Tibial nerve (tissue), 4 donors: Measurements from ENCODE around the gene GRIP2. TPM values are rescaled to one million over a fixed set of nuclear protein-coding genes. Genes with fewer than 3 reads are reported as not detected.

ENCODE experiments used
- DNase-seq, 2 donors: peaks; one replicate each; pipeline ENCODE4 v3.0.0-alpha.2; 2019; ENCODE audit warnings: low spot score in 2 of 2
- H3K27ac ChIP-seq, 4 donors: fragments of 200-600 bp; sonication (generic) in 3 of 4; one replicate each; pipeline ENCODE4 v1.5.1; 2017 to 2019; ENCODE audit warnings: mild to moderate bottlenecking in 1 of 4
- H3K27me3 ChIP-seq, 2 donors: fragments of 200-600 bp; sonication (generic) in 1 of 2; one replicate each; pipeline versions ENCODE4 v1.5.1 to v1.6.0; 2017 to 2019
- H3K36me3 ChIP-seq, 3 donors: fragments of 200-600 bp; sonication (generic); one replicate each; pipeline ENCODE4 v1.5.1; 2018 to 2019
- H3K4me1 ChIP-seq, 4 donors: fragments of 200-600 bp; sonication (generic) in 3 of 4; one replicate each; pipeline ENCODE4 v1.5.1; 2017 to 2019
- H3K4me3 ChIP-seq, 4 donors: fragments of 200-600 bp; sonication (generic) in 3 of 4; one replicate each; pipeline ENCODE4 v1.5.1; 2017 to 2019; ENCODE audit warnings: mild to moderate bottlenecking in 1 of 4, moderate library complexity in 1 of 4
- H3K9me3 ChIP-seq, 4 donors: fragments of 200-600 bp; sonication (generic) in 3 of 4; one replicate each; pipeline ENCODE4 v1.5.1; 2017 to 2019
- EP300 ChIP-seq, 2 donors: sonication (generic); formaldehyde crosslinking; IDR thresholded peaks; one replicate each; pipeline ENCODE4 v1.6.1; 2017; ENCODE audit warnings: antibody characterized with exemption in 2 of 2, mild to moderate bottlenecking in 1 of 2
- POLR2A ChIP-seq, 2 donors: fragments of 450-650 bp; IDR thresholded peaks; one replicate each; pipeline ENCODE4 v1.6.1; 2017; ENCODE audit warnings: antibody characterized with exemption in 2 of 2, mild to moderate bottlenecking in 2 of 2, moderate library complexity in 2 of 2
- WGBS, 2 donors: methylation state at CpG; one replicate each; pipeline ENCODE4 v1.1.5; 2018; 5-methylcytosine and 5-hydroxymethylcytosine counted together
- total RNA-seq, 4 donors: library from RNA; depleted of rRNA; stranded (reverse); fragments of >200 nt; gene quantifications; one replicate each; pipeline ENCODE4 v1.1.0, GENCODE V29; 2016
- TF ChIP-seq, protein P1 (sequence below), 5 experiments: fragments of 200-600 bp in 3 of 5; fragments of 450-650 bp in 2 of 5; sonication (generic) in 3 of 5; IDR thresholded peaks; one replicate each; pipeline ENCODE4 v1.5.1; 2016 to 2019; ENCODE audit warnings: antibody characterized with exemption in 5 of 5, mild to moderate bottlenecking in 3 of 5, moderate library complexity in 2 of 5

Gene GRIP2
- total RNA-seq, 4 donors from 2014 or later = 0.21 to 1.5 (median 0.99) TPM

DNA sequence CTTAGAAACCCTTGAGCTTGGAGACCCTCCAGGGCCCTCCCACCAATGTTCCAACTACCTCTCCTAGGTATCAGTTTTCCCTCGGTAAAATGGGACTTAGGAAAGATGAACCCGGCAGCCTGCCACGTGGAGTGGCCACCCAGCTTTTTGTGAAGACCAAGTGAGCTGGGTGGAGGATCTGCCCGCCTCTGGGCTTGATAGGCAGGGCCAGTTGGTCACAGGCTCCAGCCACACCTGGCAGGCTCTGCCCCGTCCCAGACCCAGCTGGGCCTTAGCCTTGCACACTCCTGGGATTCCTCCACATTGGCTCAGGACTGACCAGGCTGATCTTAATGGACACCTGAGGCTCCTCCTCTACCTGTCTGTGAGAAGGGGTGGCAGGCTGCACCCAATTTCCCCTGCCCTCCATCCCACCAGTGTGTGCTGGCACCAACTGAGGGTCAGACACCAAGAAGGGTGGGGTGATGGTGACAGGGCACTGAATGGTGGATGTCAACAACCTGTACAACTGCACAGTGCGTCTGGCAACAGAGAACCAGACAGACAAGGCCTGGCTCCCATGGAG, 761 bp upstream of the GRIP2 start:
- Histone ChIP-seq H3K4me3 (no peak overlapping the region), H3K36me3 (no peaks in the 10 kb centered on the region), H3K4me1 (peaks cover 0 to 5% (median 0%) of the 10 kb centered on the region in 4 donors), H3K27ac (no peak overlapping the region), H3K9me3 (no peaks in the 10 kb centered on the region), H3K27me3 (no peaks in the 10 kb centered on the region)
- DNase-seq = no peak
- WGBS, 2 donors = 82 to 83% methylated on average over 5 to 6 of the region's 6 CpGs
- TF ChIP-seq, protein P1, sequence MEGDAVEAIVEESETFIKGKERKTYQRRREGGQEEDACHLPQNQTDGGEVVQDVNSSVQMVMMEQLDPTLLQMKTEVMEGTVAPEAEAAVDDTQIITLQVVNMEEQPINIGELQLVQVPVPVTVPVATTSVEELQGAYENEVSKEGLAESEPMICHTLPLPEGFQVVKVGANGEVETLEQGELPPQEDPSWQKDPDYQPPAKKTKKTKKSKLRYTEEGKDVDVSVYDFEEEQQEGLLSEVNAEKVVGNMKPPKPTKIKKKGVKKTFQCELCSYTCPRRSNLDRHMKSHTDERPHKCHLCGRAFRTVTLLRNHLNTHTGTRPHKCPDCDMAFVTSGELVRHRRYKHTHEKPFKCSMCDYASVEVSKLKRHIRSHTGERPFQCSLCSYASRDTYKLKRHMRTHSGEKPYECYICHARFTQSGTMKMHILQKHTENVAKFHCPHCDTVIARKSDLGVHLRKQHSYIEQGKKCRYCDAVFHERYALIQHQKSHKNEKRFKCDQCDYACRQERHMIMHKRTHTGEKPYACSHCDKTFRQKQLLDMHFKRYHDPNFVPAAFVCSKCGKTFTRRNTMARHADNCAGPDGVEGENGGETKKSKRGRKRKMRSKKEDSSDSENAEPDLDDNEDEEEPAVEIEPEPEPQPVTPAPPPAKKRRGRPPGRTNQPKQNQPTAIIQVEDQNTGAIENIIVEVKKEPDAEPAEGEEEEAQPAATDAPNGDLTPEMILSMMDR (IDR thresholded peaks at IDR 0.05) = no peak
- no peak for TF ChIP-seq POLR2A (IDR thresholded peaks at IDR 0.05)

DNA sequence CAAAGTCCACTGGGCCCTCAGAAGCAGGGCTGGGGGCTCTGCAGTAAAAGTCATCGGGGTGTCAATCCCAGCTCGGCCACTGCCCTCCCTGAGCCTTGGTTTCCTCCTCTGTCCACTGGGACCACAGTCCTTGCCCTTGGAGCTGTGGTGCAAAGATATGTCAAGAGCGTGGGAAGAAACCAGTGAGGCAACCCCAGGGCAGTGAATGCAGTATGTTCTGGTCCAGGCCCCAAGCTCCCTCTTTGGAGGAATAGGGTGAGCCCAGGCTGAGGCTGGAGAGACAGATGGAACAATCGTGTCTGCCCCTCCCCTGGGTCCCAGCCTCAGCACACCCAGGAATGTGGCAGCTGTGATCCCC, 779 bp downstream of the GRIP2 start:
- Histone ChIP-seq H3K27ac (peak overlapping the region in 1 of 4 donors; percentile 55), H3K4me3 (peak overlapping the region in 1 of 4 donors; percentile 24), H3K36me3 (no peaks in the 10 kb centered on the region), H3K4me1 (peaks cover 0 to 11% (median 0%) of the 10 kb centered on the region in 4 donors), H3K27me3 (no peaks in the 10 kb centered on the region), H3K9me3 (no peaks in the 10 kb centered on the region)
- TF ChIP-seq, protein P1 (IDR thresholded peaks at IDR 0.05) = no peak
- TF ChIP-seq EP300 (IDR thresholded peaks at IDR 0.05) (no peak), POLR2A (IDR thresholded peaks at IDR 0.05) (no peak)
- DNase-seq = no peak
- 35 to 45% methylated on average over 3 to 4 of the region's 4 CpGs for WGBS, 2 donors

DNA sequence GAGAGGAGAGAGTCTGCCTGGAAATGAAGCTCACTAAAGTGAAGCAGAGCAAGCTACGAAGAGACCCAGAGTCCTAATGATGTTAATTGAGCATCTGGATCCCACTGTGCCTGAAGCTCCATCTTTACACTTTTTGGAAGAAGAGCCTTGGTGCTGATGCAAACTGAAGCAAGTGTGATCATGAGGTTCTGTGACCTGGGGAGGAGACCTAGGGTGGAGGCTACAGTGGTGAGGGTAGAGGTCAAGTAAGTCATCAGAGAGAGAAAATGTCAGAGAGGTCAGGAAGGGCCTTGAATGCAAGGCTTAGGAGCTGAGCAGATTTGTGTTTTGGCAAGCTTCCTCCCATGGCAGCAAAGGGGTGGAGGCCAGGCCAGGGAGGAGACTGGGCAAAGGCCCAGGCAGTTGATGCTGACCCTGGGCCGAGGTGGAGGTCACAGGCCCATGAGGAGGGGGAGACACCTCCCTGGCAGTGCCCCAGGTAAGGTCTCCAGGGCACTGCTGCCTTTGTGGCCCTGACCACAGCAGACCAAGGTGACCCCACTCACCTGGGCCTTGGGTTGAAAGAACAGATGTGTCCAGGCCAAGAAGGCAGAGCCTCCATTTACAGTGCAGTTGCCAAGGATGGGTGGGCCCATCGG, 1.6 kb downstream of the GRIP2 start:
- Histone ChIP-seq H3K36me3 (no peaks in the 10 kb centered on the region), H3K27me3 (no peaks in the 10 kb centered on the region), H3K4me3 (no peak overlapping the region), H3K27ac (peak overlapping the region in 1 of 4 donors; percentile 55), H3K9me3 (no peaks in the 10 kb centered on the region), H3K4me1 (peaks cover 0 to 11% (median 0%) of the 10 kb centered on the region in 4 donors)
- WGBS, 2 donors = 53 to 60% methylated on average over 3 of the region's 3 CpGs
- no peak for DNase-seq
- TF ChIP-seq EP300 (IDR thresholded peaks at IDR 0.05) = no peak
- TF ChIP-seq, protein P1 (IDR thresholded peaks at IDR 0.05) = no peak
- TF ChIP-seq POLR2A (IDR thresholded peaks at IDR 0.05) = no peak

DNA sequence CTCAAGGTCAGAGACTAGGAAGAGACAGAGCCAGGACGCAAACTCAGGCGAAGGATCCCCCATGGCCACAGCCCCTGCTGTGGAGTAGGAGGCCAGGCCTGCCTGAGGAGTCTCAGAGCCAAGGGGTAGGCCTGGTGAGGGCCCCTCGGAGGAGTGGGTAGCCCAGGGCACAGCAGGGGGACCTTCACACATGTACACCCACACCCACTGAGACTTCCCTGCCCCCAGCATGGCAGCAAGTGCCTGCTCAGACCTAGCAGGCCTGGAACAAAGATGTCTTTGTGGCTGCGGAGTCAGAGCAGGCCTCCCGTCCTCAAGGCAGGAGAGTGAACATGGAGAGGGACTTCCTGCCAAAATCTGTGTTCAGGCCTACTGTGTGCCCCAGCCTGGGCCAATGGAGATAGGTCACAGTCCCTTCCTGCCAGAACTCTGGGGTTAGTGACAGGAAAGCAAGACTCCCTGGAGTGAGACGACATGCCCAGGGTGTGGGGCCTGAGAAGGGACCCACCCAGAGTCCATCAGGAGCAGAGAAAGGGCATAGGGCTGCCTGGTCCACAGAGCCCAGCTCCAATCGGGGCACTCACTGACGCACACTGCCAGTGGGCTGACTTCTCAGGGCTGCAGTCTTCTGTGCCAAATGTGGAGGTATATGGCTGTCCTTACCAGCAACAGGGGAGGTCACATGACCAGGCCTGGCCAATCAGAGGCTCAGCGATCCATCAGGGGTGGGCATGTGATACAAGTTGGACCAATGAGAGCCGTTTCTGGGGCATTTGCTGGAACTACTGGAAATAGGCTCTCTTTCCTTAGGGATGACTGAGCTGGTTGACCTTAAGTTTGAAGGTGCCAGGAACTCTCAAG, 2.3 kb downstream of the GRIP2 start:
- TF ChIP-seq EP300 (IDR thresholded peaks at IDR 0.05) = no peak
- TF ChIP-seq, protein P1 (IDR thresholded peaks at IDR 0.05) = no peak
- no peak for DNase-seq
- Histone ChIP-seq H3K27me3 (no peaks in the 10 kb centered on the region), H3K4me1 (peaks cover 0 to 14% (median 0%) of the 10 kb centered on the region in 4 donors), H3K27ac (no peak overlapping the region), H3K4me3 (no peak overlapping the region), H3K9me3 (no peaks in the 10 kb centered on the region), H3K36me3 (no peaks in the 10 kb centered on the region)
- 70% methylated on average over 8 to 10 of the region's 10 CpGs for WGBS, 2 donors
